Measurements from ENCODE around the gene EDAR.

The EDAR gene

DNA sequence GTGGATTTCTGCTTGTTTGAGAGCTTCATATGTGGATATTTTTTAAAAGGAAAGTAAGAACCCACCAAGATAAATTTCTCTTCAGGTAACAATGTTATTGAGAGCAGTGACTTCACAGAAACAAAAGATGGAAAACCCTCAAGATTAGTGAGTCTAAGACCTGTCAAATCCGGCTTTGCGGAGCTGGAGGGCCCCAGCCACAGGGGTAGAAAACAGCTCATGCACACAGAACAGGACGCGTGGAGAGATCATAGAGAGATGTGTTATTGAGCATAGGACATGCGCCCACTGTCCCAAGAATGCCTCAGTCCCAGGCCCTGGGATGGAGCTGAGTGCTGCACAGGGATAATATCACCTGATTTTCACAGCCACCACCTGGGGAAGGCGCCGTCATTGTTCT lies 21.3 kb downstream of the EDAR start:
- no peak for DNase-seq (ENCODE audit: low read depth)

DNA sequence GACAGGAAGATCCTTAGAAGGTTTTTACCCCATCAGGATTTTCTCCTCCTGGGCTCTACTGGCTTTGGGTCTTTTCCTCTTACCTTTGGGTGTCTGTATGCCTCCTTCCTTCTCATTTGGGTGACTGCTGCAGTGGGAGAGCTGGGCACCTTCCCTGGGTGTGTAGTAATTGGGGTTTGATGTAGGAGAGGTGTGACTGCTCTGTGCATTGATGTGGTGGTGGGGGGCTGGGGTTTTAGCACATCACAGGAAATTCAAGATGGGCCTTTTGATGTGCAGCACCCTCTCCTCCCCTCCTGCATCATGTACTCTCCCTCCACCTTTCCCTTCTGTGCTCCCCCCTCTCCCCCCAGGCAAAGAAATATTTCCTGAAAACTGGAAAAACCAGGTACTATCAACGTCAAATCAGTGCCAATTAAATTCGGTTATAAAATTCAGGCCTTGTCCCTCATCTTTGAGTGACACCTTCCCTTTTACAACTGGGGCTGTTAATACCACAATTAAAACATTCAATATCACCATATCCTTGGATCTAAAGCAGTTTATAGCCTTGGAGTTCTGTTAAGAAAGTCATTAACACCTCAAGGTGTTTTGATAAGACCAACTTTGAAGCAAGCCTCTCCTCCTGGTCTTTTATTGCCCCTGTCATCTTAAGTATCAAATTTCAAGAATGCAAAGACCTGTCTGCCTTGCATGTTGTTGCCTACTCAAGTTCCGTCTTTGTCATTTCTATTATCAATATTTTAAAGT lies 23.3 kb downstream of the EDAR start:
- DNase-seq (ENCODE audit: low read depth) = no peak

DNA sequence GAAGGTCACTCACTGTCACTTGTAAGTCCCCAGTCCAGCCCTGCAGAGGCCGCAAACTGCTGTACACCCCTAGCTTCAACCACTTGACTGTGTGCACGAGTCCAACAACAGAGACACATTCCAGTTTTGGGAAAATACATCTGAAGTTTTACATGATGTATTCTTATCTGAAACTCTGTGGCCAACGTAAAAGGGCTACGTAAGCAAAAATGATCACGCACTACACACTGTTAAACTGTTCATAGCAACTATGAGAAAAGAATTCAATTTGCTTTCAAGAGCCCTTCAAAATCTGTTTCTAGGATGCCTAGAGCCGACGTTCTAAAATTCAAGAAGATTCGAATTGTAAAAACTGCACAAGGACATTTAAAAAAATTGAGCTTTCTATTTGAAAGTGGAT lies 26.0 kb downstream of the EDAR start:
- no peak for DNase-seq (ENCODE audit: low read depth)

GRCh38 chr2:108961796-108962195 lies 27.2 kb downstream of the EDAR start:
- no peak for DNase-seq (ENCODE audit: low read depth)

DNA sequence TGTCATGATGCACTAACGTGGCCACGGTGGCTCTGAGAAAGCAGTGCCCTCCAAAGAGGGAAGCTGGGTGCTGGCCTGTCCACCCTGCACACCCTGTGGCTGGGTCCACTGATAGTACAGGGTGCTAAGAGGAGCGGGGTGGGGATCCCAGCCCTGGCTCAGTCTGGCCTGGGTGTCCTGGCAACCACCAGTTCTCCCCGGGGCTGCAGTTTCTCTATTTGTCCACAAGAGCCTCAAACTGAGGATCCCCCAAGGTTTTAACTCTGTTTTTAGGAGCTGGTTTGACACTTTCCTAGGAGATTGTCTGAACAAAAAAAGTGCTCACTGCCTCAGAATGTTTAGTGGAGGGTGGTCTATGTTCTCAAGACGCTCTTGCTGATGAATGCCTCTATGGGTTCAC lies 29.0 kb downstream of the EDAR start:
- no peak for DNase-seq (ENCODE audit: low read depth)

GRCh38 chr2:108959401-108959800 lies 29.6 kb downstream of the EDAR start:
- DNase-seq (ENCODE audit: low read depth) = no peak

GRCh38 chr2:108958632-108959341 lies 30.2 kb downstream of the EDAR start:
- no peak for DNase-seq (ENCODE audit: low read depth)

- no peak for DNase-seq (ENCODE audit: low read depth)
Measured at GRCh38 chr2:108958002-108958401, 31.0 kb downstream of the EDAR start.

DNA sequence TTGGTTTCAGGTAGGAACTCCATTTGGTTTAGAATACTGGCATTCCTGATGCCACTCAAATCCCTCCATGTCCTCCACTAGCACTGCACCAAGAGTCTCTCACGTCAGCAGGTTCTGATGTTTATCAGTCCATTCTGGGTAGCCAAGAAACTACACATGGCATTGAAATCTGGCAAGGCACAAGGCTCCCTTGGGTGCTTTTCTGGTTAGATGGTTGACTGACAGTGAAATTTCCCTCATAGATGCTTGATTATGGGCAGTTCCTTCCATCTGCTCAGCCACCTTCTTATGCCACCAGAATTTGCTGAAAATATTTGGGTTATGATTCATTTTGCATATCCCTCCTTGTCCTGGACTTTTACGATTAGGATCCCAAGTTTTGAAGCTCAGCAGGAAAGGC lies 32.6 kb downstream of the EDAR start:
- DNase-seq (ENCODE audit: low read depth) = no peak

DNA sequence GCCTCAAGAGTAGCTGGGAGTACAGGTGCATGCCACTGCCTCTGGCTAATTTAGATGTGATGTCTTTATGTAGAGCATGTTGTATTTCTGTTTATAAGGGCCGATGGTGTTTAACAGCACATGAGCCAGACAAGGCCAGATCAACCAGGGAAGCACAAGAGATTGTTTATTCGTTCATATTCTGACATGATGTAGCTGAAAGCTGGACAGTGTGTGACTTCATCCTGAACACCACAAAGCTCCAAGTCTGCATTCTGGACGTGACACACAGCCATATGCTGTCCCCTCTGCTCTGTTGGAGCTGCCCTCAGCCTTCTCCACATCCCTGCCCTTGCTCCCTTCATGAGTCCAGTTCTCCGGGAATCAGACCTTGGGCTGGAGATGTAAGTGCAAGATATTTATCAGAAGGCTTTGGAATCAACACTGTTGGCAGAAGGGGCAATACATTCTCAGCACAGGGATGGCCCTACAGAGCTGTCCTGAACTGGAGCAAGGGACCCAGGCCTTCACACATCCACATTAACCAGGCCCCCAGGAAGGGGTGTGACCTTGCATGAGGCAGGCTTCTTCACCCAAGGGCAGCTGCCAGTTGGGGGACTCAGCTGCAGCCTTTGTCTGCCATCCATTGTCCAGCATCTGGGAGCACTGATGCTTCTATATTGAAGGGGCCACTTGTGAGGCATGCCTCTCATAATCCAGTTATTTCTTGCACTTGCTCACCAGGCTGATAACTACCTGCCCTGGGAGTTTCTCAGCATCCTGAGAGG lies 38.5 kb downstream of the EDAR start:
- DNase-seq (ENCODE audit: low read depth) = no peak

GRCh38 chr2:108949316-108950239 lies 39.4 kb downstream of the EDAR start:
- no peak for DNase-seq (ENCODE audit: low read depth)

GRCh38 chr2:108947271-108947907 lies 41.6 kb downstream of the EDAR start:
- DNase-seq (ENCODE audit: low read depth) = no peak

- no peak for DNase-seq (ENCODE audit: low read depth)
Measured at GRCh38 chr2:108946442-108946841, 42.6 kb downstream of the EDAR start.

DNA sequence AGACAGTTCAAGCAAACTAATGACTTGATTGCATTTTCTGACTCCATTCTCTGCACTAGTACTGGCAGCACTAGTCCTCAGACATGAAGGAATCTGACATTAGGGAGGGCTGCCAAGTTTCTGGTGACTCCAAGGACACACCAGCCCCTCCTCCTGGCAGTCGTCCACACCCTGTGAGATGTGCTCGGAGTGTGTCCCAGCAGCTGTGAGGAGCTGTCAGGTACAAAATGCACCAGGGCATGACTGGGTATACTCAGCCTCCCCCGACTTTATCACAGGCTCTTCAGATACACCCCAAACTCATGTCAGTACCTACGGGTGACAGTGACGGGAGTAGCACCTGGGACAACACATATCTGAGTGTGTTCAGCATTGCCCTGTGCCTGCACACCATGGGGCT lies 43.1 kb downstream of the EDAR start:
- DNase-seq (ENCODE audit: low read depth) = no peak

DNA sequence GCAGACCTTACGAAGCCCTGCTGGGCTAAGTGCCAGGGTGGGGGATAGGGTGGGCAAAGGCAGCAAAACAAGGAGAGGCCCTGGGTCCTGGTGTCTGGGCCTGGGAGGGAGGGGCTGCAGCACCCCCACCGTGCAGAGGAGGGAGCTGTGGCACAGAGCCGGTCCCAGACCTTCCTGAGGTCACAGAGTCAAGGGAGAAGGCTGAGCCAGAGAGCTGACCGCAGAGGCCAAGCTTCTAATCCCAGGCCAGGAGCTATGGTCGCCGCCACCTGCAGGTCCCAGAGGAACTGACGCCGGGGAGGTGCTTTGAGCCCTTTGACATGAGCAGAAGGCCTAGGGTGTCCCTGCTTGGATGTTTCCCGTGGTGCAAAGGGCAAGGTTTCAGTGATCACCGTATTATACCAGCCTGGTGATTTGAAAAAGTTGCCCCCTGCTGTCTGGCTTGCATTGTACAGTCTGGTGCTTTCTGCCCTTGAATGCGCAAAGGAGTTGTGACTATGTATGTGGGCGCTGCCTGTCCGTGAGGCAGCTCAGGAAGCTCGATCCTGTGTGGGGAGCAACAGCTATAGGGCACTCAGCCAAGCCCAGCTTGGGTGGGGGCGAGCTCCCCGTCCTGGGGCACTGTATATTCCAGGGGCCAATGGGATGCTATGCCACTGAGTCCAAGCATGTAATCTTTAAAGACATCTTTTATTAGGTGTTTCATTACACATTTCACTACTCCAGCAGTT lies 44.3 kb downstream of the EDAR start:
- DNase-seq (ENCODE audit: low read depth) = no peak

GRCh38 chr2:108943751-108944150 lies 45.3 kb downstream of the EDAR start:
- DNase-seq (ENCODE audit: low read depth) = no peak

GRCh38 chr2:108942888-108943287 lies 46.1 kb downstream of the EDAR start:
- no peak for DNase-seq (ENCODE audit: low read depth)

DNA sequence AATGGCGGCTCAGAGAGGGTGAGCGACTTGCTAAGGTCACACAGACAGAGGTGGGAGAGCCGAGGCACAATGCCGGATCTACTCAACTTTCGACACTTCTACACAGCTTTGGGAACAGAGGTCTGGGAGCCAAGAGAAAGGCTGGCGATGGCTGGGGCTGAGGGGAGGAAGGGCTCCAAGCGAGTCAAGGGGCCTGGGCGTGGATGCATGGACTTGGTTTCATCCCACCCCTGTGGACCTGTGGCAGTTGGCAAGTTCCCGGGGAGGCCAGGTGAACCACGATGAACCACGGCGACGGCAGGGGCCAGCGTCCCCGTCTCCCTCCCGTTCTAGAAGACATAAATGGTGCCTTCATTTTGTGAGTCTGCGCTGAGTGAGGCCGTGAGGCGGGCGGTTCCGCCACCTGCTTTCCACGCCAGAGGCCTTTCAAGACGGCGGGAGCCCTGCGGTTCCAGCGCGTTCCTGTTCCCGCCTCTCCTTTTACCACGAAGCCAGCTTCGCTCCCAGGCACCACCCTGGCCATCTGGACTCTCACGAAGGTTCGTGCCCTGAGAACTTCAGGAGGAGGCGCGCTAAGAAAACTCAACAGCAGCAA lies 46.7 kb downstream of the EDAR start:
- no peak for DNase-seq (ENCODE audit: low read depth)

DNA sequence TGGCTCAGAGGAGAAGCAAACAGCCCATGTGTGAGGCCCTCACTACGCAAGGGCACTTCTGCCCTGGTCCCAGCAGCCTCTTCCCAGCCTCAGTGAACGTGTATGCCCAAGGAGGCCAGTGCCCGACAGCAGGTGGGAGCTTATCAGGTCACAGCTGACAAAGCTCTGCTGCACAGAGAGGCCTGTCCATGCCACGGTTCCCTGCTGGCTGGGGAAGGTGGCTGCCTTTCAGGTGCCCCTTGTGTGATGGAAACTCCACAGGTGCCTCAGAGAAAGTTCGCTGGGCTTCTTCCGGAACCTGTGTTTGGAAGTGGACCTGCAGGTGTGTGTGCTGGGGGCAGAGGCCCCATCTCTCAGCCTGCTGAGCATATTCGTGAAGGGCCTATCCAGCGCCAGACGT lies 47.3 kb downstream of the EDAR start:
- no peak for DNase-seq (ENCODE audit: low read depth)

DNA sequence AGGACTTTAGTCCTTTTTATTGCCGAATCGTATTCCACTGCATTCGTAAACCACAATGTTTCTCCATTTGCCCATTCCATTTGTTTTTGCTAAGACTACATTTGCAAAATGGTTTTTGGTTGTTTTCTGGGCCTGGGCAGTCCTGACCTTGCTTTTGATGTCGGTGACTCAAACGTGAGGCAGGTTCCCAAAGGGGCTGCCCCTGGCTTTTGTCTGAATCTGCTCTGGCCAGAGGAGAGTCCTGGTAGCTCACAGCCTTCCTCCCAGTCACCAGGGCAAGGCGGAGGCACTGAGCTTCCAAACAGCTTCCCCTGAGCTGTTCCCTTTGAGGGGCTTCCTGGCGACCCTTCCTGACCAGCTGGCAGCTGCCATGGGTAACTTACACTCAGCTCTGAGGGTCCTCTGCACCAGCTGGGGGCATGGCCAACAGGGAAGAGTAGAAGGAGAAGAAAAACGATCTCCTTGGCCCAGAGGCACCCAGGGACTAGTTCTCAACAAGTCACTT lies 47.8 kb downstream of the EDAR start:
- DNase-seq (ENCODE audit: low read depth) = no peak

All from activated T-cell treated with anti-CD3 and anti-CD28 coated beads for 48 hours (primary cell).